HG02588 (cell line): ENCODE data around the gene PTPN12.

Experiments used
- ATAC-seq: cut with Tn5 transposase; IDR thresholded peaks from one replicate; pipeline ENCODE4 v1.9.1; 2021; ENCODE audit warnings: mild to moderate bottlenecking, moderate library complexity; ENCODE audit not compliant: unreplicated experiment

The PTPN12 gene

DNA sequence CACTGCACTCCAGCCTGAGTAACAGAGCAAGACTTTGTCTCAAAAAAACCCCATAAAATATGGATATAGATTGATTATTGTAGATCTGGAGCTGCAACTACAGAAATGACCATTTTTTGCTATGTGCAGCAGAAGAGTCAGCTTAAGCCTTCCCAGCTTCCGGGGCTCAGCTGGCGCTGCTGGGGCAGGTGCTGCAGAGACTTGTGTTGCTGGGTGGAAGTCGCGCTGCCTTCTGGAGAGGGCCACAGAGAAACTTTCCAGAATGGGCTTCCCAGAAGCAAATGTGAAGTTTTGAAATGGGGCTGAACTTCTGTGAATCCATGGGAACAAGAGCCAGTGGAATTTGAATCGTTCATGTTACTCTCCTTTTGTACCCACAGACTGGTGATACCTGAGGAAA, 121.8 kb downstream of the PTPN12 start:
- ATAC-seq: no peak

DNA sequence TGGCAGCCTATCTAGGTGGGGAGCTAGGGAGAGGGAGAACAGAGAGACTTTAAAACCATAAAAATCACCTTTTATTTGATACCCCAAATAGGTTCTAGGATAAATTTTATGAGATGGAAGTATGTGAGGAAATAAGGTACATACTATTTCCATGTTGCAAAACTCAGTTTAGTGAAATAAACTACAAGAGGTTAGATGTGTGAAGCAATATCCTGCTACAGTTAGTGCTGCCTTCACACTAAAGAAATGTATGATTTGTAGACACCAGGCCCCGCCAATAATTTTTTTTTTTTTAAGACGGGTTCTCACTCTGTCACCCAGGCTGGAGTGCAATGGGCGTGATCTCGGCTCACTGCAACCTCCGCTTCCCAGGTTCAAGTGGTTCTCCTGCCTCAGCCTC, 124.7 kb downstream of the PTPN12 start:
- ATAC-seq: no peak

DNA sequence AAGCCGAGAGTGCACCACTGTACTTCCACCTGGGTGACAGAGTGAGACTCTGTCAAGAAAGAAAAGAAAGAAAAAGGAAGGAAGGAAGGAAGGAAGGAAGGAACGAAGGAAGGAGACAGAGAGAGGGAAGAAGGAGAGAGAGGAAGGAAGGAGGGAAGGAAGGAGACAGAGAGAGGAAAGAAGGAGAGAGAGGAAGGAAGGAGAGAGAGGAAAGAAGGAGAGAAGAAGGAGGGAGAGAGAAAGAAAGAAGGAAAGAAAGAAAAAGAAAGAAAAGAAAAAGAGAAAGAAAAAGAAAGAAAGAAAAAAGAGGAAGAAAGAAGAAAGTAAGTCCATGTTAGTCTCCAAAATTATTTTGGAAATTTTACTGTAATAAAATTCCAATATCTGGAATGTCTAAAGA, 125.8 kb downstream of the PTPN12 start:
- no peak for ATAC-seq

DNA sequence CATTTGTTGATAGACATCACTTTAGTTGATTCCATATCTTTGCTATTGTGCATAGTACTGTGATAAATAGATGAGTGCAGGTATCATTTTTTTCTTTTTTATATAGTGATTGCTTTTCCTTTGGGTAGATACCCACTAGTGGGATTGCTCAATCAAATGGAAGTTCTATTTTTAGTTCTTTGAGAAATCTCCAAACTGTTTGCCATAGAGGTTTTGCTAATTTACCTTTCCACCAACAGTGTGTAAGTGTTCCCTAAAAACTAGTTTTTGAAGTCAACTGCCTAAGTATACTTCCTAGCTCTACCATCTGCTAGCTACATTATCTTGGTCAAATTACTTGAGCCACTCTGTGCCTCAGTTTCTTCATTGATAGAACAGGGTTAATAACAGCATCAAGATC, 127.6 kb downstream of the PTPN12 start:
- ATAC-seq: no peak

DNA sequence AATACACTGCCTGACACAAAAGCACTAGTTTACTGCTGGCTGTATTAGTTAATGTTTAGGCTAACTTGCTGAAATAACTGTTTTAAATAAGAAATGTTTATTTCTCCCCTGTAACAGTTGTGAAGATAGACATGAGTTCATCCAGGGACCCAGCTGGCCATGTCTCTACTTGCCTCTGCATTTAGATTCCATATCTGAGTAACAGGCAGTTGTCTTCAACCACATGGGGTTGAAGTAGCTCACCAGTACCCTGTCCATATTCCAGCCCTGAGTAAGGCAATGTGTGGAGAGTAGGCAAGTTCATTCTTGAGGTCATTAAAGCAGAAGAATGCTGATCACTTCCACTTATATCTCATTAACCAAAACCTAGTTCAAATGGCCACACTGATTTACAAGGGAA, 128.1 kb downstream of the PTPN12 start:
- no peak for ATAC-seq

DNA sequence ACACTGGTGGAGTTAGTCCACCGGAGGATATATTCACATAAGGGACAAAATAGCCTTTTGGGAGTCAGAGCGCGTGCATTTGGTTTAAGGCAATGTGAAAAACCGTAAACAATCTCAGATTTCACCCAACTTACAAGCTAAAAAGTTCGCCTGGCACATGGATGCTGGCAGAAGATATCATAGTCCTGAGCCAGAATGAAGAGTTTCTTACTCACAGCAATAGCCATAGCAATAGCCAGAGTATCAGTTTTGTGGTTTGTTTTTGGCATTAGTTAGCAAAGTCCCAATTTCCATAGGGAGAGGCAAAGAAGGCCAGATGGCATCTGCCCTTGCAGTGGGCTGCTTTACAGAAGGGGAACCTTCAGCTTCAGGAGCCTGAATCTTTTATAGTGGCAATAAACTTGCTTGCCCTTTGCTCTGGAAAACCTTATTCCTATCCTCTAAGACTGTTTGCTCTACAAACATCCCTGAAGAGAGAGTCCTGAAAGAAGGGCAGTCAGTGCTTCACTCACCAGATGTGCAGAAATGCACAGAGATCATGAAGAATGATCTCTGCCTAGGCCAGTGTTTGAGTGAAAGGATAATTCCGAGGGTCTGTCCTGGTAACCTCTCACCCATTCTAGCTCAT, 130.5 kb downstream of the PTPN12 start:
- no peak for ATAC-seq

DNA sequence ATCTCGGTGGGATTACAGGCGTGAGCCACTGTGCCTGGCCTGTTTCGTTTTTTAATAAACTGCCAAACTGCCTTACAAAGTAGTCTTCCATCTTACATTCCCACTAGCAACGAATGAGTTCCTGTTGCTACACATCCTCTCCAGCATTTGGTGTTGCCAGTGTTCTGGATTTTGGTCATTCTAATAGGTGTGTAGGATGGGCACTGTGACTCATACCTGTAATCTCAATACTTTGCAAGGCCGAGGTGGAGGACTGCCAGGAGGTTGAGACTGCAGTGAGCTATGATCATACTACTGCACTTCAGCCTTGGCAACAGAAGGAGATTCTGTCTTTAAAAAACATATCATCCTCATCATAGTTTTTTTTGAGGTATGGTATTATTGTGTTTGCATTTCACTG, 137.8 kb downstream of the PTPN12 start:
- no peak for ATAC-seq

DNA sequence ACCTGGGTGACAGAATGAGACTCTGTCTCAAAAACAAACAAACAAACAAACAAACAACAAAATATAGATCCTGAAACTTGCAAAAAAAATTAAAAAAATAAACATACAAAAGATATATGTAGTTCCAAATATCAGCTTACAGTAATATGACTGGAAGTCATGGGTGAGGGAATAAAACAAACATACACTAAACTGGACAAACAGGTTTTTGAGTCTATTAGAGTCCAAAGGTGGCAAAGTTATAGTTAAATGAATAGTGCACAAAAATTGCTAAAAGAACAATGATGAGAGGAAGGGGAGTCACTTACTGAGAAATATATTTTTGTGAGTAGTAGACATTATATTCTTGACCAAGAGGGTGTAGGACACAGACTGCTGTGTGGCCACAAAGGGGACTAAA, 142.5 kb downstream of the PTPN12 start:
- no peak for ATAC-seq

DNA sequence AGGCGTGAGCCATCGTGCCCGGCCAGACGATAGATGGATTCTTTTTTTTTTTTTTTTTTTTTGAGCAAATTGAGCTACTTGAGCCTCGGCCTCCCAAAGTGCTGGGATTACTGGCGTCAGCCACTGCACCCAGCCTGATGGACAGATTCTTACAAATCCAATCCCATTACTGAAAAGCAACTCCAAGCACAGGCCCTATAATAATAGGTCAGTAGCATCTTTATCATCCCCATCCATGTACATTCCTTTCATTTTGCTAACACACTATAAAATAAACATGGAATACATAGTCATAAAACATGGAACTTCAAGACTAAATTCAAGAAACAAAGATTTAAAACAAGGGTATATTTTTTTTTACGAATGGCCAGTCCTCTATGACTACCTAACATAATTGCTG, 143.2 kb downstream of the PTPN12 start:
- ATAC-seq: no peak

DNA sequence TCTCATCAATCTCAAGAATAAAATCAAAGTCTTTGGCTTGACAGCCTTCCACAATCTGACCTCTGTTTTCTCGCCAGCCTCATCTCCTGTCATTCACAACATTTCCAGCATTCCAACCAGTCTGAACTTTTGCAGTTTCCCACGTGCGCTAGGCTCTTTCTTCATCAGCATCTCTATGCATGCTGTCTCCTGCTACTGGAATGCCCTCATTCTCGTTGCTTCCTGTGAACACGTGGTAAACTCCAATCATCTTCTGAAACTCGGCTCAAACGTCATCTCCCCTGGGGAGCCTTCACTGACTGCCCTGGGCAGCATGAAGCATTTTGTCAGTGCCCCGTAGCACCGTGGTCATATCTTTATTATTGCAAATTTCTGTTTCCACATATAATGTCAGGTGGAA, 146.9 kb downstream of the PTPN12 start:
- ATAC-seq: no peak

DNA sequence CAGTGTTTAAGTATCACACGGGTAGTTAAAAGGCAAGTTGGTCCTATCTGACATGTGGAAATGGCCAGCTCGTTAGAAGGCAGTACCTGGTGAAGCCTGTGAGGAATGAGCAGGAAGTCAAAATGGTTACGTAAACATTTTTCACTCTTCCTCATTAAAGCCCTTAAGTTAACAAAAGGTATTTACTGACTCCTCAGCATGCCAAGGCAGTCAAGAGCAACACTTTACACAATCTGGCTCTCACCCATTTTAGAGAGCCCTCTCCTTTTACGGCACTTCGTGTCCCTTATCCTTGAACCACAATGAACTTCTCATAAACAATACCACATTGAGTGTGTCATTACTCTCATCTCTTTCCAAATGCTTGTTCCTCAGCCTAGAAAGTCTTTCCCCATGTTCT, 148.1 kb downstream of the PTPN12 start:
- ATAC-seq: no peak

DNA sequence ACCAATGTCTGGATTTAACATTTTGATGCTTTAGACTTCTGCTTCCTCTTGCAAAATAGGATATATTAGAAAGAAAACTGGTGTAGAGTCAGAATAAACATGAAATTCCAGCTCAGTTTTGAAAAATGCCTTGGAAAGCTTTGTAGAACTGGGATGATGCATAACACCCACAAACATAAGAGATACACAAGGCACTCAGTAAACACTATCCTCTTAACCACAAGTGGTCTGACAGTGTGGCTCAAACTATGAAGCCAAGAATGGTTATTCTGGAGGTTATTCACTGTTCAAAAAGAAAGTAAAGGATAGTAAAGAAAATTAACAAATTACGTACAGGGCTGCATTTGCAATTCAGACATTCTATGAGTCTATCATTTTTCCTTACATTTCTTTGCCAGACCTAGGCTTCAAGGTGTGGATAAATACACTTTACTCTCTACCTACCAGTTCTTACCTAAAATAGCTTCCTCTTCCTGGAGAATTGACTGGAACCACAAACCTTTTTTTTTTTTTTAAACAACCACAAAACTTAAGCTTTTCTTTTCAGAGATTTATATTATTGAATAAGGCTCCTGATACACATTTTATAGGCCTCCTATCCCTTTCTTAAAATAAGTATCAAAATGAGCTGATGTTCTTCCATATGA, 150.1 kb downstream of the PTPN12 start:
- no peak for ATAC-seq

DNA sequence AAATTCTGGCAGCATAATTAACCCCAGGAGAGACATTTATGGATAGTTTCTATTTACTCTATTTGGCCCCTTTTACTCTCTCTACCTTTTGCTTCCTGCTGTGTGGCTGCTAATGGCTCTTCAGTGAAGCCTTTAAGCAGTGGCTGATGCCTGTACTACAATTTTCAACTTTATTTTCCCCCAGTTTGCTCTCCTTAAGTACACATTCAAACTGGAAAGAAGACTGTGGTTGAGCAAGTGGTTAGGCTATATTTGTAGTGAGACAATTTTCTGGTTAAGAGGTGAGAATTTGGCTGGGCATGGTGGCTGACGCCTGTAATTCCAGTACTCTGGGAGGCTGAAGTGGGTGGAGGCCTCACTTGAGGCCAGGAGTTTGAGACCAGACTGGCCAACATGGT, 150.7 kb downstream of the PTPN12 start:
- no peak for ATAC-seq
